Lung (tissue), 12 donors: ENCODE results near the gene NOS3. TPM values are rescaled to one million over a fixed set of nuclear protein-coding genes. Genes with fewer than 3 reads are reported as not detected.

Experiments
- ATAC-seq: fragments of 200-7000 bp; cut with Tn5 transposase; one replicate; pipeline ENCODE4 v1.9.1; 2020; ENCODE audit warnings: moderate number of reproducible peaks; ENCODE audit not compliant: insufficient read depth, low FRiP score
- DNase-seq, 3 donors: peaks; one replicate each; pipeline ENCODE4 v3.0.0-alpha.2; 2013 to 2017
- H3K27ac ChIP-seq, 2 donors: one replicate each; pipeline ENCODE4 v1.5.1; 2013; ENCODE audit warnings: mild to moderate bottlenecking in 2 of 2, moderate library complexity in 2 of 2, control low read depth in 1 of 2, inconsistent platforms in 1 of 2, low read depth in 1 of 2, low read length in 1 of 2
- H3K27me3 ChIP-seq, 3 donors: one replicate each; pipeline ENCODE4 v1.5.1; 2013; ENCODE audit warnings: low read length in 2 of 3; ENCODE audit not compliant: control insufficient read depth in 3 of 3, insufficient read depth in 3 of 3
- H3K36me3 ChIP-seq, 4 donors: one replicate each; pipeline ENCODE4 v1.5.1; 2013; ENCODE audit warnings: low read length in 4 of 4, mild to moderate bottlenecking in 1 of 4, moderate library complexity in 1 of 4; ENCODE audit not compliant: control insufficient read depth in 4 of 4, insufficient read depth in 4 of 4
- H3K4me1 ChIP-seq, 5 donors: one replicate each; pipeline ENCODE4 v1.5.1; 2013; ENCODE audit warnings: low read length in 5 of 5, mild to moderate bottlenecking in 2 of 5, moderate library complexity in 1 of 5; ENCODE audit not compliant: control insufficient read depth in 5 of 5, insufficient read depth in 5 of 5
- H3K4me3 ChIP-seq: one replicate; pipeline ENCODE4 v1.5.1; 2013; ENCODE audit warnings: mild to moderate bottlenecking, control low read depth, moderate library complexity
- H3K9ac ChIP-seq, 2 donors: one replicate each; pipeline ENCODE4 v1.5.1; 2013; ENCODE audit warnings: low read length in 2 of 2, control low read depth in 1 of 2; ENCODE audit not compliant: insufficient read depth in 1 of 2
- H3K9me3 ChIP-seq, 4 donors: one replicate each; pipeline ENCODE4 v1.5.1; 2013; ENCODE audit warnings: low read length in 3 of 4, mild to moderate bottlenecking in 1 of 4, moderate library complexity in 1 of 4; ENCODE audit not compliant: control insufficient read depth in 4 of 4, insufficient read depth in 3 of 4
- WGBS, 2 donors: extraction: QIAGEN DNeasy Blood & Tissue Kit; methylation state at CpG; one replicate each; pipeline ENCODE4 v1.1.7; 2013; 5-methylcytosine and 5-hydroxymethylcytosine counted together
- polyA plus RNA-seq, 2 donors: library from polyadenylated mRNA; stranded (reverse); fragments of 200-250 nt; gene quantifications; one replicate each; pipeline ENCODE4 v1.2.1, GENCODE V29; 2013
- total RNA-seq, 2 donors: library from RNA; depleted of rRNA in 1 of 2; stranded (reverse); fragments of >200 nt in 1 of 2; gene quantifications; one replicate each; pipeline ENCODE4 v1.2.1, GENCODE V29; 2014 to 2021
- TF ChIP-seq, protein P1 (sequence below): IDR thresholded peaks from 2 replicates; pipeline ENCODE4 v1.5.1; 2012; ENCODE audit warnings: mild to moderate bottlenecking; ENCODE audit errors: control extremely low read depth, extremely low read depth
- donor health status: control.
- donor health status: control.
- donor health status: Bipolar disorder and iron deficiency.
- donor health status: healthy.
- donor health status: DM: yes; HTN: yes; CAD: no.

The NOS3 gene
- total and polyA plus RNA-seq, 4 donors: 9.3 to 31.0 (median 11.9) TPM

DNA sequence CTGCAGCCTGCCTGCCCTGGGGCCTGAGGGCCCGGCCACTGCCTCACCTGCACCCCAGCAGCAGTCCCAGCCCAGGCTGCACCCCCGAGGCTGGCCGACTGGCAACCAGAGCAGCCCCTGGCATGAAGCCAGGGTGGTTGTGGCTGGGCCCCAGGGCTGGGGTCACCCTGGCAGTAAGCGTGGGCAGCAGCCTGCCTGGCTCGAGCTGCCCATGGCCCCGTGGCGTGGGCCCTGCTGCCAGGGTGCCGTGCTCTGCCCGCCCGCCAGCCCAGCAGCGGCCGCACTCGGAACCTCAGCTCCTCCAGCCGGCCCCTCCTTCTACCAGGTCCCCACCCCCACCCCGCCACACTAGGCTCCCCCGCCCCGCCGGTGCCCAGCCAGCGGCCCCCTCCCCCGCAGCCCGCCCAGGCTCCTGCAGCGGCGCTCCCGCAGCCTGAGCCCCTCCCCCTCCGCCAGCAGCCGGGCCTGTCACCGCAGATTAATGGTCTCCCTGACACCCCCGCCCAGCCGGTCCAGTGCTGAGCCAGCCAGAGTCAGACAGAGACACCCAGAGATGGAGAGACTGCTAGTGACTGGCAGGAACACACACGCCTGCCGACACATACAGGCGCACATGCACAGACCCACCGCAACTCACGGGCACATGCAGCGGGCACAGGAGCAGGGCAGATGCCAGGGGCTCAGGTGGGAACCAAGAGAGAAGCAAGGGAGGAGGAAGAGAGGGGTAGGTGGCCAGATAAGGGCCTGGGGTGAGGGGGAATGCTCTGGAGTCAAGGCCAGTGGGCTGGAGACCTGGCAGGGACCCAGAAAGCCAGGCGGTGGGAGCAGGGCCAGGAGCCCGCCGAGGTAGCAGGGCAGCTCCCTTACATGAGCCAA is 35.1 kb upstream of the NOS3 start:
- no peak overlapping the region for H3K4me3 ChIP-seq
- peaks cover 0 to 9% (median 0%) of the 10 kb centered on the region in 3 donors for H3K27me3 ChIP-seq
- TF ChIP-seq, protein P1, sequence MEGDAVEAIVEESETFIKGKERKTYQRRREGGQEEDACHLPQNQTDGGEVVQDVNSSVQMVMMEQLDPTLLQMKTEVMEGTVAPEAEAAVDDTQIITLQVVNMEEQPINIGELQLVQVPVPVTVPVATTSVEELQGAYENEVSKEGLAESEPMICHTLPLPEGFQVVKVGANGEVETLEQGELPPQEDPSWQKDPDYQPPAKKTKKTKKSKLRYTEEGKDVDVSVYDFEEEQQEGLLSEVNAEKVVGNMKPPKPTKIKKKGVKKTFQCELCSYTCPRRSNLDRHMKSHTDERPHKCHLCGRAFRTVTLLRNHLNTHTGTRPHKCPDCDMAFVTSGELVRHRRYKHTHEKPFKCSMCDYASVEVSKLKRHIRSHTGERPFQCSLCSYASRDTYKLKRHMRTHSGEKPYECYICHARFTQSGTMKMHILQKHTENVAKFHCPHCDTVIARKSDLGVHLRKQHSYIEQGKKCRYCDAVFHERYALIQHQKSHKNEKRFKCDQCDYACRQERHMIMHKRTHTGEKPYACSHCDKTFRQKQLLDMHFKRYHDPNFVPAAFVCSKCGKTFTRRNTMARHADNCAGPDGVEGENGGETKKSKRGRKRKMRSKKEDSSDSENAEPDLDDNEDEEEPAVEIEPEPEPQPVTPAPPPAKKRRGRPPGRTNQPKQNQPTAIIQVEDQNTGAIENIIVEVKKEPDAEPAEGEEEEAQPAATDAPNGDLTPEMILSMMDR: no peak
- no peaks in the 10 kb centered on the region for H3K9me3 ChIP-seq
- H3K27ac ChIP-seq: peak overlapping the region in 1 of 2 donors; percentile 69
- H3K36me3 ChIP-seq: no peaks in the 10 kb centered on the region
- 18 to 28% methylated on average over 28 to 38 of the region's 38 CpGs for WGBS, 2 donors
- ATAC-seq (no peak), DNase-seq (peak; percentile 80 to 88 (median 87))
- H3K9ac ChIP-seq: no peak overlapping the region
- H3K4me1 ChIP-seq: peaks cover 0 to 38% (median 0%) of the 10 kb centered on the region in 5 donors

DNA sequence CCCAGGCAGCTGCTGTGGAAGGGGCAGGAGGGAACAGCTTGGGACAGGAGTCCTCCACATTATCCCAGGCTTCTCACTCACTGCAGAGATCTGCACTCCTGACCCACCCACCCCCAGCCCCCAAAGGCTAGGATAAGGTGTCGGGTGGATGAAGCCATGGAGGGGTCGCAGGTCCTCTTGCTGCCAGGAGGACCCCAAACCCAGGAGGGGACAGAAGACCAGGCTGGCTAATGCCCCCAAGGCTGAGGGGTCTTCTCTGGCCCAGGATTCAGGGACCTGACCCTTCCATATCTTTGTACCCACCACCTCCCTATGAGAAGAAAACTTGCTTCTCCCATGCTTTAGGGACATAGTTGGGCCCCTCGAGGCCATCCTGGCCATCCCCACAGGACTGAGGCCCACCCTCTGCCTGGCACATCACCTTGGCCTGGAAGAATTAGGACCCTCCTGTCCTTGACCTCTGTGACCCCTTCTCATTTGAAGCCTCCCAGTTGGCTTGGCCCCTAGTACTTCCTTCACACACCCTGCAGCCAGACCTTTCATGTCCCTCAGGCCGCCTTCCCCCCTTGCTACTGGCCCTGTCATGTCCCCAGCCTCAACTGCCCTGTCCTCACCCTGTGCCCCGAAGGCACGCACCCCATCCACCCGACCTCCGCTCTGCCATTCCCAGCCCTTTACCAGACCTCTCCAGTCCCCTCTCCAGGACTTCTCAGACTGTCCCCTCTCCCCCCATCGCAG is 34.3 kb upstream of the NOS3 start:
- DNase-seq (no peak), ATAC-seq (no peak)
- Histone ChIP-seq H3K27me3 (peaks cover 0 to 9% (median 0%) of the 10 kb centered on the region in 3 donors), H3K36me3 (no peaks in the 10 kb centered on the region), H3K4me1 (peaks cover 0 to 46% (median 0%) of the 10 kb centered on the region in 5 donors), H3K9me3 (no peaks in the 10 kb centered on the region), H3K4me3 (no peak overlapping the region), H3K9ac (no peak overlapping the region), H3K27ac (peak overlapping the region in 1 of 2 donors; percentile 51)
- WGBS, 2 donors: 93 to 95% methylated on average over 9 of the region's 9 CpGs
- TF ChIP-seq, protein P1: no peak

DNA sequence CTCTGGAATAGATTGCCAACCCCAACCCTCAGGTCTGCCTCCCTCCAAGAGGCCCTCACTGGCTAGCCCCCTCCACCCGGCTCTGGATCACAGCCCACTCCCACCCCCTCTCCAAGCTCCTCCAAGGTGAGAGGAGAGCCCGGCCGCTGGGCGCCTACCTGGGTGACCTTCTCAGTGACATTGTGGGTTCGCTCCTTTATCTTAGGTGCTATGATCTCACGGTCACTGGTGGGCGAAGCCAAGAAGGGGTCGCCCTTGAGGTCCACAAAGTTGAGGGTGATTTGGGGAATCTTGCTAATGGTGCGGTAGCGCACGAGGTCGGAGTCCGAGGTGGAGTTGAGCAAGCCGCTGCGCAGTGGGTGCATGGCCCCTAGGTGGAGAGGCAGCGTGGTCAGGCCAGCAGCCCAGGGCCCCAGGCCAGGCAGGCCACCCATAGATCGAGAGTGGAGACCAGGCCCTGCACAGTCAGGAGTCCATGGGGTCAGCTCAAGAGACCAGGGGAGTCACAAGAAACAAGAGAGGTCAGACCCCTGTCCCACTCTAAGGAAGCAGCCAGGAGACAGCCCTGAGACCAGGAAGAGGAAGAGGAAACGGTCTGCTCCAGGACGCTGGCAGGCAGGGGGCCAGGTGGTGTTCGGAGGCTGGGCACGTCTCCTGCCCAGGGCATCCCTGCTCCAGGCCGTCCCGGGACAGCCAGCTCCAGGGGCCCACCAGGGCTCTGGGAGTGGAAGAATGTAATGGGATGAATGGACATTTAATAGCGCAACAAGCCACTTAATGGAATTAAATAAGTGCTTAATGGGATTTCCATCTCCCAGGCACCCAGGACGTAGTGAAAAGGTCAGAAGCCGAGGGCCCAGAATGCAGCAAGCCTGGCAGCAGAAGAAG is 33.4 kb upstream of the NOS3 start:
- Histone ChIP-seq H3K9ac (no peak overlapping the region), H3K27me3 (peaks cover 0 to 9% (median 0%) of the 10 kb centered on the region in 3 donors), H3K4me1 (peaks cover 0 to 55% (median 4%) of the 10 kb centered on the region in 5 donors), H3K4me3 (no peak overlapping the region), H3K9me3 (no peaks in the 10 kb centered on the region), H3K27ac (peak overlapping the region in 1 of 2 donors; percentile 51), H3K36me3 (no peaks in the 10 kb centered on the region)
- TF ChIP-seq, protein P1: no peak
- ATAC-seq: no peak
- WGBS, 2 donors: 80 to 87% methylated on average over 26 of the region's 26 CpGs
- no peak for DNase-seq
